ENCODE data around the gene SC5D. TPM values are rescaled to one million over a fixed set of nuclear protein-coding genes. Genes with fewer than 3 reads are reported as not detected.

The SC5D gene
- total RNA-seq, 1 experiment from 2014 or later: 126 TPM

DNA sequence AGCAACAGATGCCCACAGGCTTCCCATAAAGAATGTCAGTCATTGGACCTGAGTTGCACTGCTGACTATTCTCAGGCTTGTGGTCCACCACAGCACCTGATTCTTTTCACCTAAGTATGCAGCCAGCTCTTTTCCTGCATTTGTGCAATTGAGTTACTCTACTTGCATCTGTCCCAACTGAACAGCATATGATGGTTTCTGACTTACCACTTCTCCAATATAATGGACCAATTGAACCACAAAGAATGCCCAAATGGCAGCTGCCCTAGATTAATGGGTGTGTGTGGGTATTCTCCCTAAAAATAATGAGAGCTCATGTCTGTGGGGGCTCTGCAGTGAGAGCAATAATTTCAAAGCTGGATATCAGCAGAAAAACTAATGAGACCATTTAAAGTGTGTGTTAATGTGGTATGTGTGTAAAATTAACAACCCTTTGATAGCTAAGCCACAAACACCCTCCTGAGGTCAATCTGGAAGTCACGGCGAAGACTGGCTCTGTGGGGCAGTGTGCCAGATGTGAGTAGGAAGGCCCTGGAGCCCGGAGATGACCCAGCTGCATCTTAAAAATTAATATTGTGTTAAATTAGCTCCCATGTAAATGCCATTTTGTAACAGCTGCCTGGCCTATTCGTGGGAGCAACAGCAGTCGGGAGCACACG, 43.8 kb downstream of the SC5D start:
- no peak for DNase-seq
- Mint-ChIP-seq H3K36me3 (ENCODE audit: insufficient read depth, unreplicated experiment) (no peaks in the 10 kb centered on the region), H3K27me3 (ENCODE audit: insufficient read depth, unreplicated experiment) (peaks cover 4% of the 10 kb centered on the region), H3K4me1 (ENCODE audit: low read depth, unreplicated experiment) (no peaks in the 10 kb centered on the region), H3K4me3 (ENCODE audit: unreplicated experiment) (no peak overlapping the region), H3K9me3 (ENCODE audit: unreplicated experiment) (peaks cover under 1% of the 10 kb centered on the region), H3K27ac (ENCODE audit: unreplicated experiment) (no peak overlapping the region)
- H3K36me3 ChIP-seq (ENCODE audit: control insufficient read depth, insufficient read depth, low read length): no peaks in the 10 kb centered on the region
- no TSS peak for BruUV-seq (replicated peaks)
- no peaks in the 10 kb centered on the region; the same call in 1 of the 2 replicates for H3K27me3 ChIP-seq (replicated peaks; ENCODE audit: control insufficient read depth, insufficient read depth, low read length)
- POLR2A ChIA-PET: no interaction called here
- TF ChIP-seq, protein P1, sequence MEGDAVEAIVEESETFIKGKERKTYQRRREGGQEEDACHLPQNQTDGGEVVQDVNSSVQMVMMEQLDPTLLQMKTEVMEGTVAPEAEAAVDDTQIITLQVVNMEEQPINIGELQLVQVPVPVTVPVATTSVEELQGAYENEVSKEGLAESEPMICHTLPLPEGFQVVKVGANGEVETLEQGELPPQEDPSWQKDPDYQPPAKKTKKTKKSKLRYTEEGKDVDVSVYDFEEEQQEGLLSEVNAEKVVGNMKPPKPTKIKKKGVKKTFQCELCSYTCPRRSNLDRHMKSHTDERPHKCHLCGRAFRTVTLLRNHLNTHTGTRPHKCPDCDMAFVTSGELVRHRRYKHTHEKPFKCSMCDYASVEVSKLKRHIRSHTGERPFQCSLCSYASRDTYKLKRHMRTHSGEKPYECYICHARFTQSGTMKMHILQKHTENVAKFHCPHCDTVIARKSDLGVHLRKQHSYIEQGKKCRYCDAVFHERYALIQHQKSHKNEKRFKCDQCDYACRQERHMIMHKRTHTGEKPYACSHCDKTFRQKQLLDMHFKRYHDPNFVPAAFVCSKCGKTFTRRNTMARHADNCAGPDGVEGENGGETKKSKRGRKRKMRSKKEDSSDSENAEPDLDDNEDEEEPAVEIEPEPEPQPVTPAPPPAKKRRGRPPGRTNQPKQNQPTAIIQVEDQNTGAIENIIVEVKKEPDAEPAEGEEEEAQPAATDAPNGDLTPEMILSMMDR (IDR thresholded peaks at IDR 0.05; ENCODE audit: insufficient read depth in 1 of 2, low read depth in 1 of 2, low read length in 1 of 2, severe bottlenecking in 1 of 2, unreplicated experiment in 1 of 2): no peak
- no peaks in the 10 kb centered on the region for H3K4me1 ChIP-seq
- no peaks in the 10 kb centered on the region for H3K9me3 ChIP-seq
- CTCF ChIA-PET: interaction anchor here (2.0 kb wide), 1 partner anchor 10 kb away, joined by 4 read pairs; no protein-coding TSS in a partner anchor
- H3K4me3 ChIP-seq (ENCODE audit: low read depth, low read length): no peak overlapping the region
- intact Hi-C loops (cut with micrococcal nuclease; ENCODE audit: unreplicated experiment): no loop called here

DNA sequence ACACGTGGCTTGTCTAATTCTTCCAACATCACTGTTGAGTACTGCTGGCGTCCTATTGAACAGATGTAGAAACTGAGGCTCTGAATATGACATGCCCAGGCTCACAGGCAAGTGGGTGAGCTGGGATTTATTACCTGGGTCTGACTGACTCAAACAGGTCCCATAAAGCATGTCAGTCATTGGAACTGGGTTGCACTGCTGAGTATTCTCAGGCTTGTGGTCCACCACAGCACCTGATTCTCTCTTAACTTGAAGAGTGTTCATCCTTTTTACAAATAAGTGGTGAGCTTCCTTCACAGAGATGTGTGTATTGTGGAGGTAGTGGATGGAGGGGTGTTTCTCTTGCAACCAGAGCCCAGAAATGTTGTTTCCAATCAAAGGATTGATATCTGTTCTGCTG, 44.5 kb downstream of the SC5D start:
- Mint-ChIP-seq H3K27ac (ENCODE audit: unreplicated experiment) (no peak overlapping the region), H3K27me3 (ENCODE audit: insufficient read depth, unreplicated experiment) (peaks cover 4% of the 10 kb centered on the region), H3K9me3 (ENCODE audit: unreplicated experiment) (no peaks in the 10 kb centered on the region), H3K36me3 (ENCODE audit: insufficient read depth, unreplicated experiment) (no peaks in the 10 kb centered on the region), H3K4me1 (ENCODE audit: low read depth, unreplicated experiment) (no peaks in the 10 kb centered on the region), H3K4me3 (ENCODE audit: unreplicated experiment) (no peak overlapping the region)
- no peaks in the 10 kb centered on the region for H3K4me1 ChIP-seq
- ChIA-PET POLR2A (no interaction called here), CTCF (interaction anchor here (2.0 kb wide), 1 partner anchor 11 kb away, joined by 4 read pairs; no protein-coding TSS in a partner anchor)
- no peak overlapping the region for H3K4me3 ChIP-seq (ENCODE audit: low read depth, low read length)
- H3K9me3 ChIP-seq: no peaks in the 10 kb centered on the region
- no peaks in the 10 kb centered on the region; the same call in 1 of the 2 replicates for H3K27me3 ChIP-seq (replicated peaks; ENCODE audit: control insufficient read depth, insufficient read depth, low read length)
- no peaks in the 10 kb centered on the region for H3K36me3 ChIP-seq (ENCODE audit: control insufficient read depth, insufficient read depth, low read length)
- TF ChIP-seq, protein P1 (IDR thresholded peaks at IDR 0.05; ENCODE audit: insufficient read depth in 1 of 2, low read depth in 1 of 2, low read length in 1 of 2, severe bottlenecking in 1 of 2, unreplicated experiment in 1 of 2): no peak
- BruUV-seq (replicated peaks): no TSS peak
- intact Hi-C loops (cut with micrococcal nuclease; ENCODE audit: unreplicated experiment): no loop called here
- DNase-seq: no peak

DNA sequence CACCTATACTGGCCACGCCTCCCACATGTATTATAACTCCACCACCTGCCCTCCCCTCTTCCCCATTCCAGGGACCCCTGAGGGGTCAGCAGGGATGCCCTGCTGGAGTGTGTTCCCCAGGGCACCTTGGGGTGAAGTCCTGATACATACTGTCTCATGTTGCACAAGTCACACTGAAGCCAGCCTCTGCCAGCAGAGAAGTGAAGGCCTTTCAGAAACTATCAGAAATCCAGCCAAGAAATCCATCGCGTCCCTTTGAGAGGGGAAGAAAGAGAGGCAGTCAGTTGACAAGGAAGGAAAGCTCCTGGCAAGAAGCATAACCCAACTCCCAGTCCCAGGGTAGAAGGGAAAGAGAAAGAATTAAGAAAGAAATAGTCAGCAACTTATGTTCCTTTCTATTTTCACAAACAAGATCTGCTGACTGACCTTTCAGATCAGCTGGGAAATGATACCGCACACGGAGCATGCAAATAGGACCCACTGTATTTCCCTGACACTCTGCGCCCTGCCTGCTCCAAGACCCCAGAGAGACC, 45.2 kb downstream of the SC5D start:
- H3K4me3 ChIP-seq (ENCODE audit: low read depth, low read length): no peak overlapping the region
- ChIA-PET POLR2A (no interaction called here), CTCF (no interaction called here)
- TF ChIP-seq, protein P1 (IDR thresholded peaks at IDR 0.05; ENCODE audit: insufficient read depth in 1 of 2, low read depth in 1 of 2, low read length in 1 of 2, severe bottlenecking in 1 of 2, unreplicated experiment in 1 of 2): no peak
- intact Hi-C loops (cut with micrococcal nuclease; ENCODE audit: unreplicated experiment): no loop called here
- Mint-ChIP-seq H3K4me3 (ENCODE audit: unreplicated experiment) (no peak overlapping the region), H3K4me1 (ENCODE audit: low read depth, unreplicated experiment) (no peaks in the 10 kb centered on the region), H3K9me3 (ENCODE audit: unreplicated experiment) (no peaks in the 10 kb centered on the region), H3K36me3 (ENCODE audit: insufficient read depth, unreplicated experiment) (no peaks in the 10 kb centered on the region), H3K27ac (ENCODE audit: unreplicated experiment) (no peak overlapping the region), H3K27me3 (ENCODE audit: insufficient read depth, unreplicated experiment) (peaks cover 4% of the 10 kb centered on the region)
- H3K9me3 ChIP-seq: no peaks in the 10 kb centered on the region
- DNase-seq: no peak
- H3K36me3 ChIP-seq (ENCODE audit: control insufficient read depth, insufficient read depth, low read length): no peaks in the 10 kb centered on the region
- H3K4me1 ChIP-seq: no peaks in the 10 kb centered on the region
- BruUV-seq (replicated peaks): no TSS peak
- no peaks in the 10 kb centered on the region; the same call in 1 of the 2 replicates for H3K27me3 ChIP-seq (replicated peaks; ENCODE audit: control insufficient read depth, insufficient read depth, low read length)
